Lower leg skin (tissue), 4 donors: ENCODE measurements around the gene SPATA21. TPM values are rescaled to one million over a fixed set of nuclear protein-coding genes. Genes with fewer than 3 reads are reported as not detected.
A peak's percentile ranks its signal among the peaks of the same experiment; 100 is the strongest.

Experiments used
- DNase-seq, 2 donors: peaks; one replicate each; pipeline ENCODE4 v3.0.0-alpha.2; 2019; ENCODE audit warnings: low spot score in 2 of 2
- H3K4me3 ChIP-seq: fragments of 200-600 bp; sonication (generic); 2 replicates; pipeline ENCODE4 v1.5.1; 2017; ENCODE audit warnings: mild to moderate bottlenecking, low read depth; ENCODE audit not compliant: poor library complexity, severe bottlenecking
- POLR2A ChIP-seq, 2 donors: fragments of 450-650 bp; IDR thresholded peaks; one replicate each; pipeline ENCODE4 v1.6.1; 2016 to 2017; ENCODE audit warnings: antibody characterized with exemption in 2 of 2, mild to moderate bottlenecking in 1 of 2, moderate library complexity in 1 of 2
- WGBS, 2 donors: methylation state at CpG; one replicate each; pipeline ENCODE4 v1.1.5; 2018; 5-methylcytosine and 5-hydroxymethylcytosine counted together
- intact Hi-C: fragments of 100-400 bp; cut with DNase I; formaldehyde crosslinking; loops from one replicate; pipeline ENCODE4 v1.15.0; 2023; ENCODE audit warnings: low total_unique reads
- total RNA-seq, 4 donors: library from RNA; depleted of rRNA; stranded (reverse); fragments of >200 nt; gene quantifications; one replicate each; pipeline ENCODE4 v1.1.0, GENCODE V29; 2016
- TF ChIP-seq, protein P1 (sequence below), 3 donors: fragments of 450-650 bp; IDR thresholded peaks; one replicate each; pipeline ENCODE4 v1.5.1; 2016; ENCODE audit warnings: antibody characterized with exemption in 3 of 3, mild to moderate bottlenecking in 3 of 3, moderate library complexity in 2 of 3

The SPATA21 gene
- total RNA-seq, 4 donors from 2014 or later: not detected

DNA sequence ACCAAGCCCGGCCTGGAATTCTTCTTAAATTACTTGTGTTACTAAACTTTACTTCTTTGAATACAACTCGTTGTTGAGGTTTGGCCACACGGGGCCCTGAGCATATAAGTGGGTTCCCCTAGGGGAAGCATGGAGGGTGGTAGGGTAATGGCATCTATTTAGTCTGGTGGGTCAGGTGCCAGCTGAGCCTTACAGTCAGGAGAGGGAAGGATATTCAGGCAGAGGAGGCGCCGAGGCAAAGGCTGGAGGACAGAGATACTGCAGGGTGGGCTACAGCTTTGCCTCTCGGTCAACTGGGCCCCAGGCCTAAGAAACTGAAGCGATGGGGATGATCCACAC is 2.9 kb upstream of the SPATA21 start:
- DNase-seq: peak in 1 of 2 donors; percentile 16
- WGBS, 2 donors: 33 to 41% methylated on average over 7 of the region's 7 CpGs
- H3K4me3 ChIP-seq: no peak overlapping the region
- TF ChIP-seq, protein P1, sequence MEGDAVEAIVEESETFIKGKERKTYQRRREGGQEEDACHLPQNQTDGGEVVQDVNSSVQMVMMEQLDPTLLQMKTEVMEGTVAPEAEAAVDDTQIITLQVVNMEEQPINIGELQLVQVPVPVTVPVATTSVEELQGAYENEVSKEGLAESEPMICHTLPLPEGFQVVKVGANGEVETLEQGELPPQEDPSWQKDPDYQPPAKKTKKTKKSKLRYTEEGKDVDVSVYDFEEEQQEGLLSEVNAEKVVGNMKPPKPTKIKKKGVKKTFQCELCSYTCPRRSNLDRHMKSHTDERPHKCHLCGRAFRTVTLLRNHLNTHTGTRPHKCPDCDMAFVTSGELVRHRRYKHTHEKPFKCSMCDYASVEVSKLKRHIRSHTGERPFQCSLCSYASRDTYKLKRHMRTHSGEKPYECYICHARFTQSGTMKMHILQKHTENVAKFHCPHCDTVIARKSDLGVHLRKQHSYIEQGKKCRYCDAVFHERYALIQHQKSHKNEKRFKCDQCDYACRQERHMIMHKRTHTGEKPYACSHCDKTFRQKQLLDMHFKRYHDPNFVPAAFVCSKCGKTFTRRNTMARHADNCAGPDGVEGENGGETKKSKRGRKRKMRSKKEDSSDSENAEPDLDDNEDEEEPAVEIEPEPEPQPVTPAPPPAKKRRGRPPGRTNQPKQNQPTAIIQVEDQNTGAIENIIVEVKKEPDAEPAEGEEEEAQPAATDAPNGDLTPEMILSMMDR (IDR thresholded peaks at IDR 0.05): no peak
- TF ChIP-seq POLR2A (IDR thresholded peaks at IDR 0.05): no peak
- intact Hi-C loops: no loop called here

DNA sequence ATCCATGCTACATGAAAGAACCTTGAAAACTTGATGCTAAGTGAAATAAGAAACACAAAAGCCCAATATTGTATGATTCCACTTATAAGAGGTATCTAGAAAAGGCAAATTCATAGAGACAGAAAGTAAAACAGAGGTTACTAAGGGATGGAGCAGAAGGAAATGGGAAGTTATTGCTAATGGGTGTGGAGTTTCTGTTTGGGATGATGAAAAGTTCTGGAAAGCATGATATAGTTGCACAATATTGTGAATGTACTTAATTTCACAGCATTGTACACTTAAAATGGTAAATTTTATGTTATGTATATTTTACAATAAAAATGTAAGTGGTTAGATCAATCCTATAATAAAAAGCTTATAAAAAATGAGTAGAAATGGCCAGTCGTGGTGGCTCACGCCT is 1.7 kb upstream of the SPATA21 start:
- intact Hi-C loops: no loop called here
- no peak overlapping the region for H3K4me3 ChIP-seq
- no peak for DNase-seq
- WGBS, 2 donors: 87% methylated on average over 2 of the region's 2 CpGs
- no peak for TF ChIP-seq POLR2A (IDR thresholded peaks at IDR 0.05)
- TF ChIP-seq, protein P1 (IDR thresholded peaks at IDR 0.05): no peak

DNA sequence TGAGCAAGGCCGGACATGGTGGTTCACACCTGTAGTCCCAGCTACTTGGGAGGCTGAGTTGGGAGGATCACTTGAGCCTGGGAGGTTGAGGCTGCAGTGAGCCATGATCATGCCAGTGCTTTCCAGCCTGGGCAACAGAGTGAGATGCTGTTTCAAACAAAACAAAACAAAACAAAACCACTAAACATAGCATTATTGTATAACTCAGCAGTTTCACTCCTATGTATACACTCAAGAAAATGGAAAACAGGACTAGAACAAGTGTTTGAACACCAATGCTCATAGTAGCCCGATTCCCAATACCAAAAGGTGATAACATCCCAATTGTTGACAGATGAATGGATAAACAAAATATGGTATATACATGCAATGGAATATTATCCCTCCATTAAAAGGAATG is 1.3 kb upstream of the SPATA21 start:
- no peak for TF ChIP-seq POLR2A (IDR thresholded peaks at IDR 0.05)
- TF ChIP-seq, protein P1 (IDR thresholded peaks at IDR 0.05): no peak
- H3K4me3 ChIP-seq: no peak overlapping the region
- WGBS, 2 donors: 93 to 98% methylated on average over 2 of the region's 2 CpGs
- intact Hi-C loops: no loop called here
- no peak for DNase-seq

DNA sequence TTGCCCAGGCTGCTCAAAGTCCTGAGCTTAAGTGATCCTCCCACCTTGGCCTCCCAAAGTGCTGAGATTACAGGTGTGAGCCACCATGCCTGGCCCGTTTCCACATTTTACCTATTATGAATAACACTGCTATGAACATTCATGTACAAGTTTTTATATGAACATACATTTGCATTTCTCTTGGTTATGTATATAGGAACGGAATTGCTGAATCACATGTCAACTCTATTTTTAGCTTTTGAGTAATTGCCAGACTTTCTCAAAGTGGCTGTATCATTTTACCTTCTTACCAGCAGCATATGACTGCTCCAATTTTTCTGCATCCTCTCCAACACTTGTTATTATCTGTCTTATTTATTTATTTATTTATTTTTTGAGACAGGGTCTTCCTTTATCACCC is 2.7 kb downstream of the SPATA21 start:
- no peak for DNase-seq
- intact Hi-C loops: no loop called here
- no peak for TF ChIP-seq POLR2A (IDR thresholded peaks at IDR 0.05)
- TF ChIP-seq, protein P1 (IDR thresholded peaks at IDR 0.05): no peak
- 62 to 64% methylated on average over 2 of the region's 2 CpGs for WGBS, 2 donors
- H3K4me3 ChIP-seq: no peak overlapping the region

DNA sequence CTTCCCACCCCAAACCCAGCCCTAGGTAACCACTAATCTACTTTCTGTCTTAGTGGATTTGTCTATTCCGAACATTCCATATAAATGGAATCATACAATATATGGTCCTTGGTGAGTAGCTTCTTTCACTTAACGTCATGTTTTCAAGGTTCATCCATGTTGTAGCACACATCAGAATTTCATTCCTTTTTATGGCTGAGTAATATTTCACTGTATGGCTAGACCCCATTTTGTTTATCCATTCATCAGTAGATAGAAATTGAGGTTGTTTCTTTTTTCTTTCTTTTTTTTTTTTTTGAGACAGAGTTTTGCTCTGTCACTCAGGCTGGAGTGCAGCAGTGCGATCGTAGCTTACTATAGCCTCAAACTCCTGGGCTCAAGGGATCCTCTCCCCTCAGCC is 3.2 kb downstream of the SPATA21 start:
- H3K4me3 ChIP-seq: no peak overlapping the region
- 91 to 98% methylated on average over 4 of the region's 4 CpGs for WGBS, 2 donors
- intact Hi-C loops: no loop called here
- DNase-seq: no peak
- no peak for TF ChIP-seq POLR2A (IDR thresholded peaks at IDR 0.05)
- TF ChIP-seq, protein P1 (IDR thresholded peaks at IDR 0.05): no peak

DNA sequence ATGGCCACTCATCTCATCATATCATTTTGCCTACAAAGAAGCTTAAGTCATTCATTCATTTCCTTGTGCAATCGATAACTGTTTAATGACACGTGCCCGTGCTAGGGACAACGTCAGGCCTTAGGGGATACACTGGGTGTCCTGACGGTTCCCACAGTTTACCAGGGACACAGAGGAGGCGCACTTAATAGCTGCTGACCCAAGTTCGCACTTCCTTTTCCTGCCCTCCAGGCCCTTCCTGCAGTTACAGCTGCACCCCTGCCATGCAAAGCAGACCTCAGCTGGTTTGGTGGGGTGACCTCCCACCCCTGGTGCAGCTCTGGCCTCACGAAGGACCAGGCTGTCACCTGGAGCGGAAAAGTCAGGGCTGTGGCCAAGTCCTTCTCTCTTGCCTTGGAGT is 4.2 kb downstream of the SPATA21 start:
- 64 to 71% methylated on average over 9 of the region's 9 CpGs for WGBS, 2 donors
- intact Hi-C loops: no loop called here
- no peak for DNase-seq
- no peak overlapping the region for H3K4me3 ChIP-seq
- TF ChIP-seq, protein P1 (IDR thresholded peaks at IDR 0.05): no peak
- no peak for TF ChIP-seq POLR2A (IDR thresholded peaks at IDR 0.05)
